Measurements from ENCODE around the gene SLC8A1. TPM values are rescaled to one million over a fixed set of nuclear protein-coding genes. Genes with fewer than 3 reads are reported as not detected.

SLC8A1 gene
- total RNA-seq, 2 donors from 2014 or later = 4.7 to 6.3 TPM

DNA sequence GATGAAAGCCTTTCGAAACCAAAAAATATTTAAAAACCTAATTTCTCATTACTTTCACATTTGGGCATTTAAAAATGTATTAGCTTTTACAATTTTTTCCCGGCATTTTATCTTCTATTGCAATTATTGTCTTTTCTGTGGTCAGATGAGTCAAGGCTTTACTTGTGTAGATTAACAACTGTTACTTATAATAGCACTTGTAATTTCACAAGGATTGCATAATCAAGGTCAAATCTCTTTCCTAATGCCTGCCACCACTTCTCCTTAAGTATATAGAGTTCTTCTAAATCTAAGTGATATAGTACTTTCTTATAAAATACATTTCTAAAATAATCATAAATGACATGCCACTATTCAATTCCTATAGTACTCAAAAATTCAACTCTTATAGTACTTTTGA lies 67.2 kb downstream of the SLC8A1 start:
- no peak overlapping the region for H3K4me3 ChIP-seq (ENCODE audit: low read length)
- TF ChIP-seq, protein P1, sequence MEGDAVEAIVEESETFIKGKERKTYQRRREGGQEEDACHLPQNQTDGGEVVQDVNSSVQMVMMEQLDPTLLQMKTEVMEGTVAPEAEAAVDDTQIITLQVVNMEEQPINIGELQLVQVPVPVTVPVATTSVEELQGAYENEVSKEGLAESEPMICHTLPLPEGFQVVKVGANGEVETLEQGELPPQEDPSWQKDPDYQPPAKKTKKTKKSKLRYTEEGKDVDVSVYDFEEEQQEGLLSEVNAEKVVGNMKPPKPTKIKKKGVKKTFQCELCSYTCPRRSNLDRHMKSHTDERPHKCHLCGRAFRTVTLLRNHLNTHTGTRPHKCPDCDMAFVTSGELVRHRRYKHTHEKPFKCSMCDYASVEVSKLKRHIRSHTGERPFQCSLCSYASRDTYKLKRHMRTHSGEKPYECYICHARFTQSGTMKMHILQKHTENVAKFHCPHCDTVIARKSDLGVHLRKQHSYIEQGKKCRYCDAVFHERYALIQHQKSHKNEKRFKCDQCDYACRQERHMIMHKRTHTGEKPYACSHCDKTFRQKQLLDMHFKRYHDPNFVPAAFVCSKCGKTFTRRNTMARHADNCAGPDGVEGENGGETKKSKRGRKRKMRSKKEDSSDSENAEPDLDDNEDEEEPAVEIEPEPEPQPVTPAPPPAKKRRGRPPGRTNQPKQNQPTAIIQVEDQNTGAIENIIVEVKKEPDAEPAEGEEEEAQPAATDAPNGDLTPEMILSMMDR (conservative IDR thresholded peaks at IDR 0.05) = no peak
- Mint-ChIP-seq H3K4me1 (no peaks in the 10 kb centered on the region), H3K36me3 (ENCODE audit: low read depth) (peaks cover 6% of the 10 kb centered on the region), H3K4me3 (no peak overlapping the region), H3K9me3 (peaks cover 17% of the 10 kb centered on the region), H3K27ac (no peak overlapping the region), H3K27me3 (ENCODE audit: insufficient read depth) (no peaks in the 10 kb centered on the region)
- H3K9me3 ChIP-seq (ENCODE audit: control insufficient read depth, low read length) = peaks cover 14% of the 10 kb centered on the region
- no peak for DNase-seq
- no peaks in the 10 kb centered on the region for H3K27me3 ChIP-seq (ENCODE audit: control insufficient read depth, insufficient read depth, low read length, poor library complexity, severe bottlenecking)
- H3K36me3 ChIP-seq (ENCODE audit: control insufficient read depth, insufficient read depth, low read length) = no peaks in the 10 kb centered on the region
- H3K9ac ChIP-seq (ENCODE audit: extremely low read depth, low read length, poor library complexity, severe bottlenecking) = no peak overlapping the region
- WGBS, 2 experiments (ENCODE audit: insufficient coverage in 1 of 2, insufficient read length in 1 of 2) = 75% methylated on average over 2 of the region's 2 CpGs; no CpG with 5 or more reads in 1 of the 2 experiments
- H3K4me1 ChIP-seq (ENCODE audit: control insufficient read depth, insufficient read depth, low read length) = no peaks in the 10 kb centered on the region
- H3K27ac ChIP-seq (ENCODE audit: low read depth, low read length) = no peak overlapping the region

GRCh38 chr2:40384233-40384632 lies 67.7 kb downstream of the SLC8A1 start:
- TF ChIP-seq, protein P1 (conservative IDR thresholded peaks at IDR 0.05) = no peak
- no CpG with 5 or more reads among the region's 1 CpG for WGBS, 2 experiments (ENCODE audit: insufficient coverage in 1 of 2, insufficient read length in 1 of 2)

GRCh38 chr2:40380721-40381120 lies 71.2 kb downstream of the SLC8A1 start:
- Mint-ChIP-seq H3K36me3 (ENCODE audit: low read depth) (peaks cover 6% of the 10 kb centered on the region), H3K27ac (no peak overlapping the region), H3K4me1 (no peaks in the 10 kb centered on the region), H3K27me3 (ENCODE audit: insufficient read depth) (no peaks in the 10 kb centered on the region), H3K4me3 (no peak overlapping the region), H3K9me3 (peaks cover 17% of the 10 kb centered on the region)
- no peak overlapping the region for H3K9ac ChIP-seq (ENCODE audit: extremely low read depth, low read length, poor library complexity, severe bottlenecking)
- H3K4me3 ChIP-seq (ENCODE audit: low read length) = no peak overlapping the region
- peaks cover 14% of the 10 kb centered on the region for H3K9me3 ChIP-seq (ENCODE audit: control insufficient read depth, low read length)
- H3K4me1 ChIP-seq (ENCODE audit: control insufficient read depth, insufficient read depth, low read length) = no peaks in the 10 kb centered on the region
- 88 to 92% methylated on average over 1 to 2 of the region's 2 CpGs for WGBS, 2 experiments (ENCODE audit: insufficient coverage in 1 of 2, insufficient read length in 1 of 2)
- H3K27ac ChIP-seq (ENCODE audit: low read depth, low read length) = no peak overlapping the region
- DNase-seq = no peak
- no peaks in the 10 kb centered on the region for H3K36me3 ChIP-seq (ENCODE audit: control insufficient read depth, insufficient read depth, low read length)
- no peaks in the 10 kb centered on the region for H3K27me3 ChIP-seq (ENCODE audit: control insufficient read depth, insufficient read depth, low read length, poor library complexity, severe bottlenecking)
- TF ChIP-seq, protein P1 (conservative IDR thresholded peaks at IDR 0.05) = no peak

More at GRCh38 chr2:40384233-40384632, 67.7 kb downstream of the SLC8A1 start:
- no peak for DNase-seq
- no peaks in the 10 kb centered on the region for H3K4me1 ChIP-seq (ENCODE audit: control insufficient read depth, insufficient read depth, low read length)
- Mint-ChIP-seq H3K4me3 (no peak overlapping the region), H3K27ac (no peak overlapping the region), H3K4me1 (no peaks in the 10 kb centered on the region), H3K27me3 (ENCODE audit: insufficient read depth) (no peaks in the 10 kb centered on the region), H3K9me3 (peaks cover 17% of the 10 kb centered on the region), H3K36me3 (ENCODE audit: low read depth) (peaks cover 6% of the 10 kb centered on the region)
- H3K4me3 ChIP-seq (ENCODE audit: low read length) = no peak overlapping the region
- H3K27ac ChIP-seq (ENCODE audit: low read depth, low read length) = no peak overlapping the region
- no peak overlapping the region for H3K9ac ChIP-seq (ENCODE audit: extremely low read depth, low read length, poor library complexity, severe bottlenecking)
- peaks cover 14% of the 10 kb centered on the region for H3K9me3 ChIP-seq (ENCODE audit: control insufficient read depth, low read length)
- H3K27me3 ChIP-seq (ENCODE audit: control insufficient read depth, insufficient read depth, low read length, poor library complexity, severe bottlenecking) = no peaks in the 10 kb centered on the region
- no peaks in the 10 kb centered on the region for H3K36me3 ChIP-seq (ENCODE audit: control insufficient read depth, insufficient read depth, low read length)
